AG04450 (cell line): ENCODE results near the gene TXNDC12. TPM values are rescaled to one million over a fixed set of nuclear protein-coding genes. Genes with fewer than 3 reads are reported as not detected.

Source experiments
- CTCF ChIA-PET: fragments of 300-600, 350-600 bp; formaldehyde crosslinking; extraction: SDS; loops from one replicate; lab custom pipeline; 2022; ENCODE audit warnings: antibody characterized with exemption, inconsistent platforms; lab: Charles Lee
- POLR2A ChIA-PET: fragments of 350-600 bp; formaldehyde crosslinking; extraction: SDS; loops from one replicate; lab custom pipeline; 2021; ENCODE audit warnings: antibody characterized with exemption, inconsistent platforms; lab: Yijun Ruan, JAX
- DNase-seq: peaks from one replicate; pipeline ENCODE4 v3.0.0-alpha.2; 2011; ENCODE audit warnings: low read depth, low spot score
- H3K27ac ChIP-seq: one replicate; pipeline ENCODE4 v1.5.1; 2012; ENCODE audit warnings: low read depth, low read length, control low read depth
- H3K27me3 ChIP-seq: one replicate; pipeline ENCODE4 v1.6.0; 2012; ENCODE audit warnings: low read length; ENCODE audit not compliant: control insufficient read depth, insufficient read depth
- H3K4me3 ChIP-seq: 2 replicates; pipeline ENCODE4 v1.5.1; 2011; ENCODE audit warnings: mild to moderate bottlenecking, low read depth, low read length, control low read depth
- H3K9me3 ChIP-seq: 2 replicates; pipeline ENCODE4 v1.5.1; 2012; ENCODE audit warnings: low read length; ENCODE audit not compliant: control insufficient read depth, insufficient read depth
- polyA plus RNA-seq: library from polyadenylated mRNA; depleted of rRNA; stranded (reverse); fragments of >200 nt; gene quantifications from 2 replicates; pipeline ENCODE4 v1.2.3, GENCODE V29; 2011
- TF ChIP-seq, protein P1 (sequence below): IDR thresholded peaks from 2 replicates; pipeline ENCODE4 v1.5.1; 2011; ENCODE audit warnings: low read depth, low read length, control low read depth, inconsistent platforms

The TXNDC12 gene
- polyA plus RNA-seq, 1 experiment, result 55.8 TPM

GRCh38 chr1:51989582-51990477 is 65.2 kb downstream of the TXNDC12 start:
- Histone ChIP-seq H3K9me3 (no peaks in the 10 kb centered on the region), H3K27ac (no peak overlapping the region), H3K27me3 (peaks cover 4% of the 10 kb centered on the region), H3K4me3 (peak overlapping the region; percentile 67)
- TF ChIP-seq, protein P1, sequence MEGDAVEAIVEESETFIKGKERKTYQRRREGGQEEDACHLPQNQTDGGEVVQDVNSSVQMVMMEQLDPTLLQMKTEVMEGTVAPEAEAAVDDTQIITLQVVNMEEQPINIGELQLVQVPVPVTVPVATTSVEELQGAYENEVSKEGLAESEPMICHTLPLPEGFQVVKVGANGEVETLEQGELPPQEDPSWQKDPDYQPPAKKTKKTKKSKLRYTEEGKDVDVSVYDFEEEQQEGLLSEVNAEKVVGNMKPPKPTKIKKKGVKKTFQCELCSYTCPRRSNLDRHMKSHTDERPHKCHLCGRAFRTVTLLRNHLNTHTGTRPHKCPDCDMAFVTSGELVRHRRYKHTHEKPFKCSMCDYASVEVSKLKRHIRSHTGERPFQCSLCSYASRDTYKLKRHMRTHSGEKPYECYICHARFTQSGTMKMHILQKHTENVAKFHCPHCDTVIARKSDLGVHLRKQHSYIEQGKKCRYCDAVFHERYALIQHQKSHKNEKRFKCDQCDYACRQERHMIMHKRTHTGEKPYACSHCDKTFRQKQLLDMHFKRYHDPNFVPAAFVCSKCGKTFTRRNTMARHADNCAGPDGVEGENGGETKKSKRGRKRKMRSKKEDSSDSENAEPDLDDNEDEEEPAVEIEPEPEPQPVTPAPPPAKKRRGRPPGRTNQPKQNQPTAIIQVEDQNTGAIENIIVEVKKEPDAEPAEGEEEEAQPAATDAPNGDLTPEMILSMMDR, result no peak
- CTCF ChIA-PET, result interaction anchor here (1.1 kb wide), 1 partner anchor 93 kb away, joined by 5 read pairs; no protein-coding TSS in a partner anchor
- POLR2A ChIA-PET, result no interaction called here
- DNase-seq, result no peak

GRCh38 chr1:51988254-51988653 is 66.7 kb downstream of the TXNDC12 start:
- POLR2A ChIA-PET, result no interaction called here
- Histone ChIP-seq H3K27me3 (peaks cover 4% of the 10 kb centered on the region), H3K9me3 (no peaks in the 10 kb centered on the region), H3K4me3 (no peak overlapping the region), H3K27ac (no peak overlapping the region)
- CTCF ChIA-PET, result interaction anchor here (0.6 kb wide), 1 partner anchor 21 kb away, joined by 3 read pairs; no protein-coding TSS in a partner anchor
- no peak for DNase-seq
- TF ChIP-seq, protein P1, result no peak

- DNase-seq, result no peak
- POLR2A ChIA-PET, result no interaction called here
- TF ChIP-seq, protein P1, result no peak
- no peak overlapping the region for H3K27ac ChIP-seq
- no peak overlapping the region for H3K4me3 ChIP-seq
- CTCF ChIA-PET, result interaction anchor here (0.6 kb wide), 1 partner anchor 165 kb away, joined by 3 read pairs; no protein-coding TSS in a partner anchor
- no peaks in the 10 kb centered on the region for H3K27me3 ChIP-seq
- H3K9me3 ChIP-seq, result no peaks in the 10 kb centered on the region
Measured at GRCh38 chr1:51986718-51987117, 68.3 kb downstream of the TXNDC12 start.

DNA sequence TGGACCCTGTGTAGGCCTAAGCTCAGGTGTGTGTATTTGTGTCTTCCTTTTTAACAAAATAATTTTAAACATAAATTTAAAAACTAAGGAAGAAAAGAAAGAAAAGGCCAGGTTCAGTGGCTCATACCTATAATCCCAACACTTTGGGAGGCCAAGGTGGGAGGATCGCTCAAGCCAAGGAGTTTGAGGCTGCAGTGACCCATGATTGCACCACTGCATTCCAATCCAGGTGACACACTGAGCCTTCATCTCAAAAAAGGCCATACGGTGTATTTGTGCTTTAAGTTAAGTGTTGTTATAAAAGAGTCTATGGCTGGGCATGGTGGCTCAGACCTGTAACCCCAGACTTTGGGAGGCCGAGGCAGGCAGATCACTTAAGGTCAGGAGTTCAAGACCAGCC is 72.8 kb downstream of the TXNDC12 start:
- CTCF ChIA-PET, result interaction anchor here (1.1 to 2.8 kb wide), 2 partner anchors 60 to 85 kb away, joined by 3 to 11 read pairs; no protein-coding TSS in a partner anchor
- no peaks in the 10 kb centered on the region for H3K27me3 ChIP-seq
- TF ChIP-seq, protein P1, result no peak
- no peaks in the 10 kb centered on the region for H3K9me3 ChIP-seq
- no peak overlapping the region for H3K4me3 ChIP-seq
- DNase-seq, result no peak
- POLR2A ChIA-PET, result interaction anchor here (0.6 kb wide), 1 partner anchor 85 kb away, joined by 8 read pairs; no protein-coding TSS in a partner anchor
- H3K27ac ChIP-seq, result no peak overlapping the region

- TF ChIP-seq, protein P1, result no peak
- Histone ChIP-seq H3K4me3 (no peak overlapping the region), H3K9me3 (no peaks in the 10 kb centered on the region), H3K27me3 (no peaks in the 10 kb centered on the region), H3K27ac (no peak overlapping the region)
- no peak for DNase-seq
- POLR2A ChIA-PET, result interaction anchor here (0.6 kb wide), 1 partner anchor 84 kb away, joined by 8 read pairs; no protein-coding TSS in a partner anchor
- CTCF ChIA-PET, result interaction anchor here (2.8 kb wide), 1 partner anchor 85 kb away, joined by 11 read pairs; no protein-coding TSS in a partner anchor
Measured at GRCh38 chr1:51981555-51981954, 73.4 kb downstream of the TXNDC12 start.
